Measurements from ENCODE around the gene EDARADD. TPM values are rescaled to one million over a fixed set of nuclear protein-coding genes. Genes with fewer than 3 reads are reported as not detected.

EDARADD gene
- total and polyA plus RNA-seq, 12 donors: 0.14 to 2.5 (median 0.84) TPM

GRCh38 chr1:236468625-236469024 lies 74.5 kb downstream of the EDARADD start:
- H3K4me3 ChIP-seq: no peak overlapping the region
- no peak overlapping the region for H3K27ac ChIP-seq
- no peak for ATAC-seq
- no peaks in the 10 kb centered on the region for H3K9me3 ChIP-seq
- H3K36me3 ChIP-seq: no peaks in the 10 kb centered on the region
- no peak for DNase-seq
- WGBS, 2 donors: 86 to 92% methylated on average over 4 of the region's 4 CpGs
- intact Hi-C loops (cut with DNase I): no loop called here
- peaks cover 0 to 4% (median 0%) of the 10 kb centered on the region in 7 donors for H3K27me3 ChIP-seq
- H3K4me1 ChIP-seq: peaks cover 0 to 18% (median 11%) of the 10 kb centered on the region in 9 donors
- TF ChIP-seq CTCF (IDR thresholded peaks at IDR 0.05): no peak

DNA sequence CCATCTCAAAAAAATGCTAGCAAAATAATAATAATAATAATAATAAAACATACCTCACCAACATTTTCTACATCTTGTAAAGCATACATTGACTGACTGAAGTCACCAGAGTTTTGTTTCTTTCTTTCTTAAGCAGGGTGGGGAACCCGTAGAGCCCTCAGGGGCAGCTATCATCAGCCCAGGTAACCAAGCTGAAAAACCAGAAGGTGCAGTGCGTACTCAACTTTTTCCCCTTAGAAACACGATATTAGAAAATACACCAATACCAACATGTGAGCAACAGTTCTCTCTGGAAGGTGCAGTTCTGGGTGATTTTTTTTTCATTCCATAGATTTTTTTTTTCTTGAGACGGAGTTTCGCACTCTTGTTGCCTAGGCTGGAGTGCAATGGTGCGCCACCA lies 75.4 kb downstream of the EDARADD start:
- 93 to 95% methylated on average over 6 of the region's 6 CpGs for WGBS, 2 donors
- H3K4me3 ChIP-seq: no peak overlapping the region
- TF ChIP-seq CTCF (IDR thresholded peaks at IDR 0.05): no peak
- peaks cover 0 to 4% (median 0%) of the 10 kb centered on the region in 7 donors for H3K27me3 ChIP-seq
- H3K36me3 ChIP-seq: no peaks in the 10 kb centered on the region
- H3K27ac ChIP-seq: no peak overlapping the region
- intact Hi-C loops (cut with DNase I): no loop called here
- H3K4me1 ChIP-seq: peaks cover 0 to 18% (median 11%) of the 10 kb centered on the region in 9 donors
- no peaks in the 10 kb centered on the region for H3K9me3 ChIP-seq
- ATAC-seq (no peak), DNase-seq (no peak)

- H3K27me3 ChIP-seq: peaks cover 0 to 4% (median 0%) of the 10 kb centered on the region in 7 donors
- H3K36me3 ChIP-seq: no peaks in the 10 kb centered on the region
- DNase-seq: no peak
- intact Hi-C loops (cut with DNase I): no loop called here
- no peak for ATAC-seq
- H3K4me1 ChIP-seq: peaks cover 0 to 18% (median 11%) of the 10 kb centered on the region in 9 donors
- H3K27ac ChIP-seq: no peak overlapping the region
- no peak for TF ChIP-seq CTCF (IDR thresholded peaks at IDR 0.05)
- no peaks in the 10 kb centered on the region for H3K9me3 ChIP-seq
- 88 to 91% methylated on average over 6 of the region's 6 CpGs for WGBS, 2 donors
- no peak overlapping the region for H3K4me3 ChIP-seq
Measured at GRCh38 chr1:236471096-236471495, 77.0 kb downstream of the EDARADD start.

DNA sequence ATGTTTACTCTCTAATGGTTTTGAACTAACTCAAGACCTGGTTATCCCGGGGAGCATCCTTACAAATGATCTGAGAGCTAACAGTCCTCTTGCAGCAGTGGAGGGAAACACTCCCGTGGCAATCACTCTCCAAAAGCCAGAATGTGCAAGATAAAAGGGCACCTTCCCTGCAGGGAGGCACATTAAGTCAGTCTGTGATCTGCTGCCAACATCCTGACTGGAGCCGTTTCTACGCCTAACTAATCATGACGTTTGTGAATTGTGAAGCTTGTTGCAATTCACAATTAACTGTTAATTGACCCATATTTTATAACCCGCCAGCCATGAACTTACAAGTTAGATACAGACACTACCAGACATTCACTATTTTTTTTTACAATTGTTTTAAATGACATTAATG lies 77.6 kb downstream of the EDARADD start:
- TF ChIP-seq CTCF (IDR thresholded peaks at IDR 0.05): no peak
- Histone ChIP-seq H3K27me3 (peaks cover 0 to 2% (median 0%) of the 10 kb centered on the region in 7 donors), H3K27ac (no peak overlapping the region), H3K4me1 (peaks cover 0 to 18% (median 11%) of the 10 kb centered on the region in 9 donors), H3K9me3 (no peaks in the 10 kb centered on the region), H3K4me3 (no peak overlapping the region), H3K36me3 (no peaks in the 10 kb centered on the region)
- WGBS, 2 donors: 16 to 17% methylated on average over 6 of the region's 6 CpGs
- intact Hi-C loops (cut with DNase I): no loop called here
- DNase-seq (no peak), ATAC-seq (peak in 2 of 8 donors; percentile 51 to 61)

Measured in heart right ventricle (tissue), 16 donors.